CD14-positive monocyte (primary cell): ENCODE results near the gene GALP. TPM values are rescaled to one million over a fixed set of nuclear protein-coding genes. Genes with fewer than 3 reads are reported as not detected.

Source experiments
- DNase-seq, 3 donors: peaks; one replicate each; pipeline ENCODE4 v3.0.0-alpha.2; 2011 to 2022
- H2AFZ ChIP-seq: 2 replicates; pipeline ENCODE4 v1.6.0; 2012; ENCODE audit warnings: mild to moderate bottlenecking, low read depth, low read length, inconsistent platforms; ENCODE audit not compliant: insufficient read depth, poor library complexity, severe bottlenecking
- H3K27ac ChIP-seq, 2 donors: 1 replicate in 1 of 2; 2 replicates in 1 of 2; pipeline ENCODE4 v1.5.1; 2012 to 2013; ENCODE audit warnings: low read length in 2 of 2, control low read depth in 1 of 2, inconsistent platforms in 1 of 2, low read depth in 1 of 2, mild to moderate bottlenecking in 1 of 2
- H3K27me3 ChIP-seq, 2 donors: one replicate each; pipeline versions ENCODE4 v1.6.0 to v1.6.1; 2011 to 2013; ENCODE audit warnings: low read length in 2 of 2; ENCODE audit not compliant: control insufficient read depth in 2 of 2, insufficient read depth in 2 of 2
- H3K36me3 ChIP-seq, 2 donors: replicated peaks in 1 of 2; 1 replicate in 1 of 2; 2 replicates in 1 of 2; pipeline versions ENCODE4 v1.5.1 to v1.6.1; 2012 to 2013; ENCODE audit warnings: low read length in 2 of 2, control low read depth in 1 of 2, inconsistent platforms in 1 of 2, mild to moderate bottlenecking in 1 of 2; ENCODE audit not compliant: insufficient read depth in 2 of 2, control insufficient read depth in 1 of 2
- H3K4me1 ChIP-seq, 2 donors: 1 replicate in 1 of 2; 2 replicates in 1 of 2; pipeline versions ENCODE4 v1.5.1 to v1.6.1; 2012 to 2013; ENCODE audit warnings: low read length in 2 of 2, control low read depth in 1 of 2, inconsistent platforms in 1 of 2, mild to moderate bottlenecking in 1 of 2, moderate library complexity in 1 of 2; ENCODE audit not compliant: insufficient read depth in 2 of 2, control insufficient read depth in 1 of 2
- H3K4me2 ChIP-seq: replicated peaks from 2 replicates; pipeline ENCODE3; 2012; ENCODE audit warnings: low read length, moderate library complexity, mild to moderate bottlenecking; ENCODE audit not compliant: poor library complexity, severe bottlenecking; ENCODE audit errors: extremely low read depth
- H3K4me3 ChIP-seq, 3 experiments: fragments of 200-600 bp in 1 of 3; sonication (generic) in 1 of 3; replicated peaks in 1 of 3; 1 replicate in 2 of 3; 2 replicates in 1 of 3; pipeline ENCODE4 v1.5.1; 2011 to 2013; ENCODE audit warnings: low read length in 3 of 3, mild to moderate bottlenecking in 3 of 3, control low read depth in 2 of 3, low read depth in 2 of 3, inconsistent platforms in 1 of 3, moderate library complexity in 1 of 3
- H3K79me2 ChIP-seq: 2 replicates; pipeline ENCODE4 v1.6.0; 2012; ENCODE audit warnings: mild to moderate bottlenecking, control low read depth, inconsistent platforms, low read length, moderate library complexity; ENCODE audit not compliant: insufficient read depth
- H3K9ac ChIP-seq: 2 replicates; pipeline ENCODE4 v1.6.0; 2017; ENCODE audit warnings: low read length, mild to moderate bottlenecking; ENCODE audit not compliant: insufficient read depth, poor library complexity, severe bottlenecking
- H3K9me3 ChIP-seq, 2 donors: replicated peaks in 1 of 2; 1 replicate in 1 of 2; 2 replicates in 1 of 2; pipeline versions ENCODE4 v1.5.1 to v1.6.1; 2012 to 2013; ENCODE audit warnings: low read length in 2 of 2, control low read depth in 1 of 2; ENCODE audit not compliant: control insufficient read depth in 1 of 2, insufficient read depth in 1 of 2
- H4K20me1 ChIP-seq: 2 replicates; pipeline ENCODE4 v1.6.0; 2012; ENCODE audit warnings: mild to moderate bottlenecking, low read length, control low read depth, moderate library complexity; ENCODE audit not compliant: insufficient read depth
- H3K27ac Mint-ChIP-seq, 7 donors: one replicate each; pipeline ENCODE4 v1.8.0; 2020; ENCODE audit warnings: mild to moderate bottlenecking in 7 of 7, mixed read lengths in 7 of 7, moderate library complexity in 6 of 7, inconsistent platforms in 2 of 7
- H3K27me3 Mint-ChIP-seq, 3 donors: one replicate each; pipeline ENCODE4 v1.8.0; 2021 to 2022; ENCODE audit warnings: low read depth in 3 of 3, mild to moderate bottlenecking in 3 of 3, mixed read lengths in 3 of 3, moderate library complexity in 3 of 3, inconsistent platforms in 1 of 3
- H3K36me3 Mint-ChIP-seq, 2 donors: one replicate each; pipeline ENCODE4 v1.8.0; 2020; ENCODE audit warnings: mixed read lengths in 2 of 2, inconsistent platforms in 1 of 2, mild to moderate bottlenecking in 1 of 2
- H3K4me1 Mint-ChIP-seq: one replicate; pipeline ENCODE4 v1.8.0; 2020; ENCODE audit warnings: mild to moderate bottlenecking, mixed read lengths
- H3K4me3 Mint-ChIP-seq, 2 donors: one replicate each; pipeline ENCODE4 v1.8.0; 2020; ENCODE audit warnings: mild to moderate bottlenecking in 2 of 2, mixed read lengths in 2 of 2, moderate library complexity in 1 of 2
- H3K9me3 Mint-ChIP-seq, 7 donors: one replicate each; pipeline ENCODE4 v1.8.0; 2020 to 2022; ENCODE audit warnings: mixed read lengths in 7 of 7, mild to moderate bottlenecking in 6 of 7, moderate library complexity in 6 of 7, inconsistent platforms in 2 of 7
- CTCF ChIP-seq: fragments of 200-600 bp; IDR thresholded peaks from one replicate; pipeline ENCODE4 v1.8.0; 2022; ENCODE audit warnings: antibody characterized with exemption, mild to moderate bottlenecking
- WGBS: methylation state at CpG from one replicate; pipeline ENCODE4 v1.1.5; 2013; ENCODE audit warnings: missing lambda C conversion rate; ENCODE audit not compliant: insufficient coverage; 5-methylcytosine and 5-hydroxymethylcytosine counted together
- intact Hi-C, 2 donors: fragments of 100-400 bp; cut with micrococcal nuclease; formaldehyde crosslinking; loops; one replicate each; pipeline versions ENCODE4 v1.15.0 to v1.15.1; 2023
- polyA plus RNA-seq, 3 donors: library from polyadenylated mRNA; depleted of rRNA in 1 of 3; unstranded in 2 of 3; stranded (reverse) in 1 of 3; fragments of 300-500 nt in 2 of 3; fragments of >200 nt in 1 of 3; fragmentation: Illumina TruSeq in 2 of 3; gene quantifications; 1 replicate in 2 of 3; 2 replicates in 1 of 3; pipeline ENCODE4 v1.2.3, GENCODE V29; 2012 to 2021

The GALP gene
- polyA plus RNA-seq, 3 donors, result not detected

DNA sequence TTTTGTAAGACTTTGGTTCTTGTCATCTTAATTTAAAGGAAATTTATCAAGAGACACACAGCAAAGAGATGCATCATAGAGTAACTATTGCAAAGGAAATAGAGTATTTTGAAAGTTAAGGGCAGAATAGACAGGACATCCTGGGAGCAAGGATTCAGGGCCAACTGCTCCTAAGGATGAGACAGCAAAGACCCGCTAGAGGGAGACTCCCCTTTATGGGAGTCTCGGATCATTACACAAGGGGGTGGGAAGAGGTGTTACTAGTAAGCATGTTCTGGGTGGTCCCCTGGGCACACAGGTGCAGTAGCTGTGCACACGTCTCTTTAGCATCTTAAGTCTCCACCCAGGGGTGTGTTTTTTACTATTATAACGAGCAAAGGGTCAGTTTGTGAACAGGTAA, 35.9 kb downstream of the GALP start:
- no peak overlapping the region for H3K4me3 Mint-ChIP-seq
- TF ChIP-seq CTCF, result no peak

GRCh38 chr19:56217039-56217949, 41.5 kb downstream of the GALP start:
- peak overlapping the region; percentile 66 to 87 for H3K4me3 Mint-ChIP-seq
- WGBS, result 11% methylated on average over 79 of the region's 79 CpGs
- peak overlapping the region; percentile 72 for H3K4me2 ChIP-seq
- H3K4me3 ChIP-seq, result peak overlapping the region in 2 of 3 experiments; percentile 12 to 62
- no peaks in the 10 kb centered on the region for H3K9me3 ChIP-seq
- DNase-seq, result no peak
- peak overlapping the region; percentile 62 for H2AFZ ChIP-seq
- peaks cover 0 to 16% of the 10 kb centered on the region in 2 donors for H3K27me3 ChIP-seq
- peaks cover 9% of the 10 kb centered on the region for H3K4me1 Mint-ChIP-seq
- H3K36me3 ChIP-seq, result peaks cover 0 to 12% of the 10 kb centered on the region in 2 donors
- H3K9me3 Mint-ChIP-seq, result peaks cover 0 to 6% (median 0%) of the 10 kb centered on the region in 7 donors
- H3K27ac Mint-ChIP-seq, result no peak overlapping the region
- TF ChIP-seq CTCF, result no peak
- no peaks in the 10 kb centered on the region for H3K79me2 ChIP-seq
- H3K4me1 ChIP-seq, result peaks cover 3 to 11% of the 10 kb centered on the region in 2 donors
- peaks cover 15 to 20% of the 10 kb centered on the region in 2 donors for H3K36me3 Mint-ChIP-seq
- intact Hi-C loops, result no loop called here
- H3K9ac ChIP-seq, result peak overlapping the region; percentile 15
- no peak overlapping the region for H3K27ac ChIP-seq
- H3K27me3 Mint-ChIP-seq, result peaks cover 17 to 38% (median 26%) of the 10 kb centered on the region in 3 donors
- H4K20me1 ChIP-seq, result no peaks in the 10 kb centered on the region

More for the DNA sequence above, 35.9 kb downstream of the GALP start:
- Mint-ChIP-seq H3K4me1 (peaks cover under 1% of the 10 kb centered on the region), H3K27me3 (peaks cover 8 to 27% (median 16%) of the 10 kb centered on the region in 3 donors), H3K27ac (no peak overlapping the region), H3K36me3 (no peaks in the 10 kb centered on the region), H3K9me3 (peaks cover 0 to 9% (median 0%) of the 10 kb centered on the region in 7 donors)
- H3K4me1 ChIP-seq, result no peaks in the 10 kb centered on the region
- no peaks in the 10 kb centered on the region for H4K20me1 ChIP-seq
- no peak overlapping the region for H3K27ac ChIP-seq
- intact Hi-C loops, result no loop called here
- no peak for DNase-seq
- H3K79me2 ChIP-seq, result no peaks in the 10 kb centered on the region
- no peak overlapping the region for H3K4me3 ChIP-seq
- H3K4me2 ChIP-seq, result no peak overlapping the region
- peaks cover 0 to 5% of the 10 kb centered on the region in 2 donors for H3K27me3 ChIP-seq
- no peak overlapping the region for H2AFZ ChIP-seq
- no peaks in the 10 kb centered on the region for H3K9me3 ChIP-seq
- no peaks in the 10 kb centered on the region for H3K36me3 ChIP-seq
- WGBS, result no CpG with 5 or more reads among the region's 4 CpGs
- H3K9ac ChIP-seq, result no peak overlapping the region
